HG03442 (cell line): ENCODE results near the gene TAF11L11.
"Not testable (repeated sequence)": the region's sequence is repeated elsewhere in the genome, so short reads cannot be mapped to it uniquely, and the experiment has no call there.

ENCODE experiments used
- ATAC-seq: cut with Tn5 transposase; IDR thresholded peaks from one replicate; pipeline ENCODE4 v1.9.1; 2021; ENCODE audit warnings: mild to moderate bottlenecking, moderate library complexity; ENCODE audit not compliant: unreplicated experiment

The TAF11L11 gene

GRCh38 chr5:17603880-17604279, at the start of gene TAF11L11:
TAF11L11 (plus strand) TSS chr5:17604183.
- not testable (repeated sequence) for ATAC-seq

GRCh38 chr5:17585658-17586057, 18.3 kb upstream of the TAF11L11 start, which contains the start of gene TAF11L7:
TAF11L7 (minus strand) TSS chr5:17585758.
- ATAC-seq = not testable (repeated sequence)

DNA sequence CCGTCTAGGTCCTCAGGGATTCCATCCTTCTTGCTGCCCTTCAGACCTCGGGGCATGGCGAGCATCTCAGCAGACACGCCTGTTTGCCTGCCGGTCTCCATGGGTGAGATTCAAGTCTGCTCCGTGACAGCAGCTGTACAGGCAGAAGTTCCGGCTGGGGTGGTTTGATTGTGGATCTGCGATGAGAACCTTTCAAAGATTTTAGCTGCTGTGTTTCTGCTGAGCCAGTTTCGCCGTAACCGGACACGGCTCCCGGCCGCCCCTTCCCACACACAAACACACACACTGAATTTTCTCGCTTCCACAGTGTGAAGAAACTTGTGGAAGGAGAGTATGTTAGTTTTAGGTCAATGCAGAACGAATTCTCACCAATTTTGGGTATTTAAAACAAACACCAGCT, 13.1 kb upstream of the TAF11L11 start, which contains the start of gene TAF11L8:
TSS of gene TAF11L8 (minus strand) at position 101 of the 400 bp plus-strand sequence.
- not testable (repeated sequence) for ATAC-seq

DNA sequence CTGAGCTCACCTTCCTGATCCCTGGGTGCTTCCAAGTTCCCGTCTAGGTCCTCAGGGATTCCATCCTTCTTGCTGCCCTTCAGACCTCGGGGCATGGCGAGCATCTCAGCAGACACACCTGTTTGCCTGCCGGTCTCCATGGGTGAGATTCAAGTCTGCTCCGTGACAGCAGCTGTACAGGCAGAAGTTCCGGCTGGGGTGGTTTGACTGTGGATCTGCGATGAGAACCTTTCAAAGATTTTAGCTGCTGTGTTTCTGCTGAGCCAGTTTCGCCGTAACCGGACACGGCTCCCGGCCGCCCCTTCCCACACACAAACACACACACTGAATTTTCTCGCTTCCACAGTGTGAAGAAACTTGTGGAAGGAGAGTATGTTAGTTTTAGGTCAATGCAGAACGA, 9.7 kb upstream of the TAF11L11 start, which contains the start of gene TAF11L9:
TSS of gene TAF11L9 (minus strand) at position 140 of the 400 bp plus-strand sequence.
- not testable (repeated sequence) for ATAC-seq

- not testable (repeated sequence) for ATAC-seq
Observed at GRCh38 chr5:17597728-17598127, 6.3 kb upstream of the TAF11L11 start, which contains the start of gene TAF11L10. TAF11L10 (minus strand) TSS chr5:17597828.

GRCh38 chr5:17604951-17605350, 968 bp downstream of the TAF11L11 start:
- no peak for ATAC-seq

- ATAC-seq = not testable (repeated sequence)
Observed at GRCh38 chr5:17607461-17607860, 3.5 kb downstream of the TAF11L11 start.

DNA sequence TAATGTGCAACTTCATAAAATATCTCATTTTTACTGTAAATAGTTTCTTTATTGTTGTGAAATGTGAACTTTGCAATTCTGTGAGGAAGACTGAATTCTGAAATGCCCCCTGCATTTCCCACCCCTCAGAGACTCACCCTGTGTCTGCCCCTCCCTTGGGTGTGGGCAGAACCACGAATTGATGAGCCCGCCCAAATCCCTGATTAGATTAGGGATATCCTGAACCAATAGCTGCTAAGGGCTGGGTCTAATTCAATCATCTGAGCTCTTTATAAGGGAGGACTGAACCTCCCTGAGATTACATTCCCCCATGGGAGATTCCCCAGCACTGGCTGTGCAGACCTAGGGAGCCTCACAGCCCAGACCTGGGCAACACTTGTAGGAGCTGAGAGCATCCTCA, 6.1 kb downstream of the TAF11L11 start, which contains the start of gene TAF11L12:
TSS of gene TAF11L12 (plus strand) at position 301 of the 400 bp plus-strand sequence.
- ATAC-seq = not testable (repeated sequence)

DNA sequence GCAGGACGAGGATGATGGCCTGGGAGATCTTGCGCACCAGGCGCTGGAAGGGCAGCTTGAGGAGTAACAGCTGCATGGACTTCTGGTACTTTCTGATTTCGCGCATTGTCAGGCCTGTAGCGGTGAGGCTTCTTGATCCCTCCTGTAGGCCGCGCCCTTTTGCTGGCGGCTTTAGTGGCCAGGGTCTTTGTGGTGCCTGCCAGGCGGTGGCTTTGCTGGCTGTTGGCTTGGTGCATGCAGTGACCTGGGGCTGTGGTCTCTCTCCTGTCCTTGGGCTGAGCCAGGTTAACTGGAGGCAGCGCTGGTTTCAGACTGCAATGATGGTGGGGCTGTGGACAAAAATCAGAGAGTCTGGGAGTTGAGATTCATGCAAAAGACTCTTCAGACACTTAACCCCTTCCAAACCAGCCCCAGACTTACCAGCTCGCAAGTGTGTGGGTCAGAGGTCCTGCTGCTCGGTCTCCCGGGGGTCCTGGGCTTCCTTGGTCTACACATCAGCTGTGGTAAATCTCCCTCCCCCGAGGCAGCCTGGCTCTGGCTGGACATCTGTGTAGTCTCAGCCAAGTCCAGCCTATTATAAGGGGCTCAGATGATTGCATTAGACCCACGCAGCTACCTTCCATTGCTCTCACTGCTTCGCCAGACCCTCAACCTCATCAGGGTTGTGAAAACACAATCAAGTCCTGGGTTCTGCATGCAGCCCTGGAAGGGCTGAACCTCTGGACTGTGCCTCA, 11.1 kb downstream of the TAF11L11 start:
- ATAC-seq = no peak

GRCh38 chr5:17619354-17619753, 15.4 kb downstream of the TAF11L11 start:
- no peak for ATAC-seq

DNA sequence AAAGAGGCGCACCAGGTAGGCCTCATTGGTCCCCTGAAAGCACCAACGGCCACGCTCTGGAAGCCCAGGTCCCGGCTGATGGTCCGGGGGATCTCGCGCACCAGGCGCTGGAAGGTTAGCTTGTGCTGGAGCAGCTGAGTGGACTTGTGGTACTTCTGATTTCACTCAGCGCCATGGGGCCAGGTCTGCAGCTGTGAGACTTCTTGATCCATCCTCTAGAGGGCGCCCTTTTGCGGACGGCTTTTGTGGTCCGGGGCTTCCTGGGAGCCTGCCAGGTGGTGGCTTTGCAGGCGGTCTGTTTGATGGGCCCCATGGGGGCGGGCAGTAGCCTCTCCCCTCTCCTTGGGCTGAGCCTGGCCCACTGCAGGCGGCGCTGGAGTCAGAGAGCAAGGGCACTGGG, 16.6 kb downstream of the TAF11L11 start:
- ATAC-seq = no peak

DNA sequence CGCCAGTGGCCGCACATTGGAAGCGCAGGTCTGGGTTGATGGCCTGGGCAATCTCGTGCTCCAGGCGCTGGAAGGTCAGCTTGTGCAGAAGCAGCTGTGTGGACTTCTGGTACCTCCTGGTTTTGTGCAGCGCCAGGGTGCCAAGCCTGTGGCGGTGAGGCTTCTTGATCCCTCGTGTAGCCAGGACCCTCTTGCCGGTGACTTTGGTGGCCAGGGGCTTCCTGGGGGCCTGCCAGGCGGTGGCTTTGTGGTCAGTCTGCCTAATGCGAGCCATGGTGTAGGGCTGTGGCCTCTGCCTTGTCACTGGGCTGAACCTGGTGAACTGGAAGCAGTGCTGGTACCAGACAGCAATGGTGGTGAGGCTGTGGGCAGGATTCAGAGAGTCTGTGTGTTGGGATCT, 21.7 kb downstream of the TAF11L11 start:
- ATAC-seq = no peak

DNA sequence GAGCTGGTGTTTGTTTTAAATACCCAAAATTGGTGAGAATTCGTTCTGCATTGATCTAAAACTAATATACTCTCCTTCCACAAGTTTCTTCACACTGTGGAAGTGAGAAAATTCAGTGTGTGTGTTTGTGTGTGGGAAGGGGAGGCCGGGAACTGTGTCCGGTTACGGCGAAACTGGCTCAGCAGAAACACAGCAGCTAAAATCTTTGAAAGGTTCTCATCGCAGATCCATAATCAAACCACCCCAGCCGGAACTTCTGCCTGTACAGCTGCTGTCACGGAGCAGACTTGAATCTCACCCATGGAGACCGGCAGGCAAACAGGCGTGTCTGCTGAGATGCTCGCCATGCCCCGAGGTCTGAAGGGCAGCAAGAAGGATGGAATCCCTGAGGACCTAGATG, 27.8 kb downstream of the TAF11L11 start, which contains the start of gene TAF11L13:
TSS of gene TAF11L13 (plus strand) at position 301 of the 400 bp plus-strand sequence.
- ATAC-seq = not testable (repeated sequence)

DNA sequence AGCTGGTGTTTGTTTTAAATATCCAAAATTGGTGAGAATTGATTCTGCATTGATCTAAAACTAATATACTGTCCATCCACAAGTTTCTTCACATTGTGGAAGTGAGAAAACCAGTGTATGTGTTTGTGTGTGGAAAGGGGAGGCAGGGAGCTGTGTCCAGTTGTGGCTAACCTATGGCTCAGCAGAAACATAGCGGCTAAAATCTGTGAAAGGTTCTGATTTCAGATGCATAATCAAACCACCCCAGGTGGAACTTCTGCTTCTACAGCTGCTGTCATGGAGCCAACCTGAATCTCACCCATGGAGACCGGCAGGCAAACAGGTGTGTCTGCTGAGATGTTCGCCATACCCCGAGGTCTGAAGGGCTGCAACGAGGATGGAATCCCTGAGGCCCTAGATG, 30.2 kb downstream of the TAF11L11 start, which contains the start of gene TAF11L14:
TSS of gene TAF11L14 (plus strand) at position 301 of the 400 bp plus-strand sequence.
- ATAC-seq = no peak

GRCh38 chr5:17649232-17649631, 45.2 kb downstream of the TAF11L11 start:
- ATAC-seq = not testable (repeated sequence)

DNA sequence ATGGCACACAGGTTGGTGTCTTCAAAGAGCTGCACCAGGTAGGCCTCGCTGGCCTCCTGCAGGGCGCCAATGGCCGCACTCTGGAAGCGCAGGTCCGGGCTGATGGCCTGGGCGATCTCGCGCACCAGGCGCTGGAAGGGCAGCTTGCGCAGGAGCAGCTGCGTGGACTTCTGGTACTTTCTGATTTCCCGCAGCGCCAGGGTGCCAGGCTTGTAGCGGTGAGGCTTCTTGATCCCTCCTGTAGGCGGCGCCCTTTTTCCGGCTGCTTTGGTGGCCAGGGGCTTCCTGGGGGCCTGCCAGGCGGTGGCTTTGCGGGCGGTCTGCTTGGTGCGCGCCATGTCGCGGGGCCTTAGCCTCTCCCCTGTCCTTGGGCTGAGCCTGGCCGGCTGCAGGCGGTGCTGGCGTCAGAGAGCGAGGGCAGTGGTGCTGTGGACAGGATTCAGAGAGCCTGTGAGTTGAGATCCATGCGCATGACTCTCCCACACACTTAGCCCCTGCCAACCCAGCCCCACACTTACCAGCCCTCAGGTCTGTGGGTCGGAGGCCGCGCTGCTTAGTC, 51.3 kb downstream of the TAF11L11 start:
- not testable (repeated sequence) for ATAC-seq
